OCI-LY1 (cell line): Measurements from ENCODE around the gene GRIK2.

Experiments
- EZH2 ChIP-seq: fragments of 200-600 bp; sonication (generic), shearing (Covaris generic); IDR thresholded peaks from 2 replicates; pipeline ENCODE4 v1.8.0; 2017; ENCODE audit warnings: borderline replicate concordance, mixed run types, mild to moderate bottlenecking, antibody characterized with exemption, low read length, moderate library complexity, mixed read lengths
- TF ChIP-seq, protein P1 (sequence below): fragments of 200-600 bp; sonication (generic), shearing (Covaris generic); IDR thresholded peaks from 2 replicates; pipeline ENCODE4 v1.5.1; 2017; ENCODE audit warnings: mild to moderate bottlenecking, antibody characterized with exemption, low read length, moderate library complexity, mixed read lengths

DNA sequence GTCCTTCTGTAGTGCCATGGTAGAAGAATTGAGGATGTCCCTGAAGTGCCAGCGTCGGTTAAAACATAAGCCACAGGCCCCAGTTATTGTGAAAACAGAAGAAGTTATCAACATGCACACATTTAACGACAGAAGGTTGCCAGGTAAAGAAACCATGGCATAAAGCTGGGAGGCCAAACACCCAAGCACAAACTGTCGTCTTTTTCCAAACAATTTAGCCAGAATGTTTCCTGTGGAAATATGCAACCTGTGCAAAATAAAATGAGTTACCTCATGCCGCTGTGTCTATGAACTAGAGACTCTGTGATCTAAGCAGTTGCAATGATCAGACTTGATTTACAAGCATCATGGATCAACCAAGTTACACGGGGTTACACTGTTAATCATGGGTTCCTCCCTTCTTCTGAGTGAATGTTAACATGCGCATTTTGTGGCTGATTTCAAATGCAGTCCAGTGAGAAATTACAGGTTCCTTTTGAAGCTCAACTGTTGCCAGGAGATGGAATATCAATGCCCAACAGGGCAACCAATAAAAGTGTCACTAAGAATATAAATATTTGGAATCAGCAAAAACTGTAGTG is 674.9 kb downstream of the GRIK2 start:
- TF ChIP-seq, protein P1, sequence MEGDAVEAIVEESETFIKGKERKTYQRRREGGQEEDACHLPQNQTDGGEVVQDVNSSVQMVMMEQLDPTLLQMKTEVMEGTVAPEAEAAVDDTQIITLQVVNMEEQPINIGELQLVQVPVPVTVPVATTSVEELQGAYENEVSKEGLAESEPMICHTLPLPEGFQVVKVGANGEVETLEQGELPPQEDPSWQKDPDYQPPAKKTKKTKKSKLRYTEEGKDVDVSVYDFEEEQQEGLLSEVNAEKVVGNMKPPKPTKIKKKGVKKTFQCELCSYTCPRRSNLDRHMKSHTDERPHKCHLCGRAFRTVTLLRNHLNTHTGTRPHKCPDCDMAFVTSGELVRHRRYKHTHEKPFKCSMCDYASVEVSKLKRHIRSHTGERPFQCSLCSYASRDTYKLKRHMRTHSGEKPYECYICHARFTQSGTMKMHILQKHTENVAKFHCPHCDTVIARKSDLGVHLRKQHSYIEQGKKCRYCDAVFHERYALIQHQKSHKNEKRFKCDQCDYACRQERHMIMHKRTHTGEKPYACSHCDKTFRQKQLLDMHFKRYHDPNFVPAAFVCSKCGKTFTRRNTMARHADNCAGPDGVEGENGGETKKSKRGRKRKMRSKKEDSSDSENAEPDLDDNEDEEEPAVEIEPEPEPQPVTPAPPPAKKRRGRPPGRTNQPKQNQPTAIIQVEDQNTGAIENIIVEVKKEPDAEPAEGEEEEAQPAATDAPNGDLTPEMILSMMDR: no peak
- TF ChIP-seq EZH2: no peak
